BJ (cell line): ENCODE results near the gene CCBE1. TPM values are rescaled to one million over a fixed set of nuclear protein-coding genes. Genes with fewer than 3 reads are reported as not detected.

Source experiments
- CTCF ChIA-PET: fragments of 350-600 bp; formaldehyde crosslinking; extraction: SDS; loops from one replicate; lab custom pipeline; 2021; ENCODE audit warnings: antibody characterized with exemption, inconsistent platforms; lab: Yijun Ruan, JAX
- POLR2A ChIA-PET: fragments of 300-600 bp; sonication (Branson Sonifier 250); formaldehyde crosslinking; extraction: SDS; loops from one replicate; lab custom pipeline; 2021; ENCODE audit warnings: antibody characterized with exemption; lab: Charles Lee
- DNase-seq: peaks from one replicate; pipeline ENCODE4 v3.0.0-alpha.2; 2011; ENCODE audit warnings: low read depth
- H3K27me3 ChIP-seq: 2 replicates; pipeline ENCODE4 v1.6.0; 2011; ENCODE audit warnings: low read length; ENCODE audit not compliant: control insufficient read depth, insufficient read depth
- H3K36me3 ChIP-seq: 2 replicates; pipeline ENCODE4 v1.5.1; 2011; ENCODE audit warnings: low read length; ENCODE audit not compliant: control insufficient read depth, insufficient read depth
- H3K4me3 ChIP-seq: 2 replicates; pipeline ENCODE4 v1.5.1; 2011; ENCODE audit warnings: low read depth, mild to moderate bottlenecking, control low read depth, low read length
- polyA plus RNA-seq: library from polyadenylated mRNA; depleted of rRNA; stranded (reverse); fragments of >200 nt; gene quantifications from 2 replicates; pipeline ENCODE4 v1.2.3, GENCODE V29; 2011
- TF ChIP-seq, protein P1 (sequence below): IDR thresholded peaks from 2 replicates; pipeline ENCODE4 v1.5.1; 2011; ENCODE audit warnings: low read depth, mild to moderate bottlenecking, control low read depth, inconsistent platforms, low read length, moderate library complexity; ENCODE audit not compliant: insufficient read depth

CCBE1 gene
- polyA plus RNA-seq, 1 experiment: 51.2 TPM

- Histone ChIP-seq H3K4me3 (no peak overlapping the region), H3K27me3 (no peaks in the 10 kb centered on the region), H3K36me3 (no peaks in the 10 kb centered on the region)
- CTCF ChIA-PET: interaction anchor here (1.2 to 3.2 kb wide), 4 partner anchors 12 to 194 kb away, joined by 3 to 22 read pairs (median 10); partner anchors contain the start of gene CCBE1
- POLR2A ChIA-PET: no interaction called here
- DNase-seq: no peak
- TF ChIP-seq, protein P1, sequence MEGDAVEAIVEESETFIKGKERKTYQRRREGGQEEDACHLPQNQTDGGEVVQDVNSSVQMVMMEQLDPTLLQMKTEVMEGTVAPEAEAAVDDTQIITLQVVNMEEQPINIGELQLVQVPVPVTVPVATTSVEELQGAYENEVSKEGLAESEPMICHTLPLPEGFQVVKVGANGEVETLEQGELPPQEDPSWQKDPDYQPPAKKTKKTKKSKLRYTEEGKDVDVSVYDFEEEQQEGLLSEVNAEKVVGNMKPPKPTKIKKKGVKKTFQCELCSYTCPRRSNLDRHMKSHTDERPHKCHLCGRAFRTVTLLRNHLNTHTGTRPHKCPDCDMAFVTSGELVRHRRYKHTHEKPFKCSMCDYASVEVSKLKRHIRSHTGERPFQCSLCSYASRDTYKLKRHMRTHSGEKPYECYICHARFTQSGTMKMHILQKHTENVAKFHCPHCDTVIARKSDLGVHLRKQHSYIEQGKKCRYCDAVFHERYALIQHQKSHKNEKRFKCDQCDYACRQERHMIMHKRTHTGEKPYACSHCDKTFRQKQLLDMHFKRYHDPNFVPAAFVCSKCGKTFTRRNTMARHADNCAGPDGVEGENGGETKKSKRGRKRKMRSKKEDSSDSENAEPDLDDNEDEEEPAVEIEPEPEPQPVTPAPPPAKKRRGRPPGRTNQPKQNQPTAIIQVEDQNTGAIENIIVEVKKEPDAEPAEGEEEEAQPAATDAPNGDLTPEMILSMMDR: no peak
These were observed 68.2 kb downstream of the CCBE1 start for GRCh38 chr18:59628995-59629394.

DNA sequence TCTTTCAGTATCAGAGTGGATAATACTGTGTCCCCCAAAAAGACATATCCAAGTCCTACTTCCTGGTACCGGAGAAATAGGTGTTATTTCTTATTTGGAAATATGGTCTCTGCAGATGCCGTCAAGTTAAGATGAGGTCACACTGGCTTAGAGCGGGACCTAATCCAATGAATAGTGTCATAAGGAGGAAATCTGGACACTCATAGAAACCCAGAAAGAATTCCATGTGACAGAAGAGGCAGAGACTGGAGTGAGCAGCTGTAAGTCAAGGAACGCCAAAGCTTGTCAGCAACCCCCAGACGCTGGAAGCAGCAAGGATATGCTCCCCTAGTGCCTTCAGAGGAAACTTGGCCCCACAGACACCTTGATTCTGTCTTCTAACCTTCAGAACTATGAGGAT lies 69.8 kb downstream of the CCBE1 start:
- ChIA-PET POLR2A (no interaction called here), CTCF (interaction anchor here (0.6 to 3.2 kb wide), 7 partner anchors 10 to 195 kb away, joined by 3 to 22 read pairs (median 8); partner anchors contain the start of gene CCBE1)
- Histone ChIP-seq H3K4me3 (no peak overlapping the region), H3K36me3 (no peaks in the 10 kb centered on the region), H3K27me3 (no peaks in the 10 kb centered on the region)
- no peak for DNase-seq
- TF ChIP-seq, protein P1: no peak

DNA sequence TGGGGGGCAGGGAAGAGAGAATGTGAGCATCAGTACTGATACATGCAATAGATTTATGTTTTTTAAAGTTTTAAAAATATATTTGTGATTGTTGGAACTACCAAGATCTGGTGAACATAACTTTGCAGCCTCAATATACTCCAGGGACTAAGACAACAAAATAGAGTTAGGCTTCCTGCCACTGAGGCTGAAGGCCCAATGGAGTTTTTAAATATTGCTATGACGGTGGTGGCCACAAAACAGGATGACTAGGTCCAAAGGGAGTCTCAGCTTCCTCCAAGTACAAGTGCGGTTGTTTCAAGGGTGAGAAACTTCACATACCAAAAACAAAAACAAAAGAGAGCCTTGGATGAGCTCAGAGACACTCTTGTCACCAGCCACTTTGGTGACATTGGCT lies 72.9 kb downstream of the CCBE1 start:
- TF ChIP-seq, protein P1: no peak
- Histone ChIP-seq H3K27me3 (no peaks in the 10 kb centered on the region), H3K36me3 (no peaks in the 10 kb centered on the region), H3K4me3 (no peak overlapping the region)
- ChIA-PET CTCF (interaction anchor here (1.0 to 2.4 kb wide), 6 partner anchors 10 to 199 kb away, joined by 3 to 10 read pairs (median 6); partner anchors contain the start of gene CCBE1), POLR2A (no interaction called here)
- DNase-seq: no peak

- POLR2A ChIA-PET: no interaction called here
These were observed 73.5 kb downstream of the CCBE1 start for GRCh38 chr18:59623456-59624368.

More at GRCh38 chr18:59623456-59624368, 73.5 kb downstream of the CCBE1 start:
- TF ChIP-seq, protein P1: no peak
- no peaks in the 10 kb centered on the region for H3K36me3 ChIP-seq
- peak; percentile 28 for DNase-seq
- CTCF ChIA-PET: interaction anchor here (0.8 to 2.4 kb wide), 11 partner anchors 8 to 200 kb away, joined by 3 to 10 read pairs (median 3); partner anchors contain the start of gene CCBE1
- H3K27me3 ChIP-seq: no peaks in the 10 kb centered on the region
- no peak overlapping the region for H3K4me3 ChIP-seq
